Natural killer cell (primary cell): Measurements from ENCODE around the gene CAND2. TPM values are rescaled to one million over a fixed set of nuclear protein-coding genes. Genes with fewer than 3 reads are reported as not detected.
"Not testable (repeated sequence)": the region's sequence is repeated elsewhere in the genome, so short reads cannot be mapped to it uniquely, and the experiment has no call there.

Experiments
- ATAC-seq, 3 donors: fragments of 150-1000 bp in 2 of 3; fragments of 200-7000 bp in 1 of 3; cut with Tn5 transposase; 1 replicate in 1 of 3; 2 replicates in 2 of 3; pipeline ENCODE4 v1.10.0; 2021; ENCODE audit warnings: mild to moderate bottlenecking in 2 of 3, moderate library complexity in 2 of 3
- DNase-seq, 2 donors: peaks; one replicate each; pipeline versions ENCODE4 v3.0.0 to v3.0.0-alpha.2; 2013 to 2021; ENCODE audit warnings: mixed read lengths in 1 of 2
- H3K27ac ChIP-seq: one replicate; pipeline ENCODE4 v1.5.1; 2013; ENCODE audit warnings: mild to moderate bottlenecking, low read length
- H3K27me3 ChIP-seq: one replicate; pipeline ENCODE4 v1.6.1; 2013; ENCODE audit warnings: low read length; ENCODE audit not compliant: control insufficient read depth, insufficient read depth
- H3K36me3 ChIP-seq: one replicate; pipeline ENCODE4 v1.6.1; 2013; ENCODE audit warnings: low read length; ENCODE audit not compliant: control insufficient read depth, insufficient read depth
- H3K4me1 ChIP-seq: one replicate; pipeline ENCODE4 v1.6.1; 2013; ENCODE audit warnings: low read length; ENCODE audit not compliant: control insufficient read depth, insufficient read depth
- H3K4me3 ChIP-seq: one replicate; pipeline ENCODE4 v1.5.1; 2013; ENCODE audit warnings: low read length
- H3K9me3 ChIP-seq: one replicate; pipeline ENCODE4 v1.6.1; 2013; ENCODE audit warnings: low read length; ENCODE audit not compliant: control insufficient read depth, insufficient read depth
- H3K27ac Mint-ChIP-seq, 2 donors: one replicate each; pipeline ENCODE4 v1.8.0; 2022; ENCODE audit warnings: mild to moderate bottlenecking in 2 of 2, mixed read lengths in 2 of 2, moderate library complexity in 1 of 2
- H3K27me3 Mint-ChIP-seq, 2 donors: one replicate each; pipeline ENCODE4 v1.8.0; 2022; ENCODE audit warnings: low read depth in 2 of 2, mixed read lengths in 2 of 2
- H3K36me3 Mint-ChIP-seq: one replicate; pipeline ENCODE4 v1.8.0; 2022; ENCODE audit warnings: mixed read lengths
- H3K4me1 Mint-ChIP-seq, 2 donors: one replicate each; pipeline ENCODE4 v1.8.0; 2022; ENCODE audit warnings: mixed read lengths in 2 of 2
- H3K4me3 Mint-ChIP-seq: one replicate; pipeline ENCODE4 v1.8.0; 2022; ENCODE audit warnings: mild to moderate bottlenecking, moderate library complexity, mixed read lengths
- H3K9me3 Mint-ChIP-seq, 2 donors: one replicate each; pipeline ENCODE4 v1.8.0; 2022; ENCODE audit warnings: mixed read lengths in 2 of 2
- WGBS: methylation state at CpG from one replicate; pipeline ENCODE4 v1.1.7; 2013; ENCODE audit warnings: missing lambda C conversion rate; ENCODE audit not compliant: insufficient coverage; 5-methylcytosine and 5-hydroxymethylcytosine counted together
- intact Hi-C: fragments of 100-400 bp; cut with micrococcal nuclease; formaldehyde crosslinking; loops from one replicate; pipeline ENCODE4 v1.14.2; 2022
- total RNA-seq, 4 donors: library from RNA; stranded (reverse); fragments of 120-200 nt in 1 of 4; gene quantifications; one replicate each; pipeline versions ENCODE4 v1.2.3 to v1.2.4, GENCODE V29; 2013 to 2022
- TF ChIP-seq, protein P1 (sequence below): fragments of 200-600 bp; IDR thresholded peaks from one replicate; pipeline ENCODE4 v1.8.0; 2022; ENCODE audit warnings: antibody characterized with exemption

The CAND2 gene
- total RNA-seq, 3 donors from 2014 or later (not counting 1 experiment from before 2014, with no cell fraction given), result 0.52 to 1.3 (median 1.2) TPM

DNA sequence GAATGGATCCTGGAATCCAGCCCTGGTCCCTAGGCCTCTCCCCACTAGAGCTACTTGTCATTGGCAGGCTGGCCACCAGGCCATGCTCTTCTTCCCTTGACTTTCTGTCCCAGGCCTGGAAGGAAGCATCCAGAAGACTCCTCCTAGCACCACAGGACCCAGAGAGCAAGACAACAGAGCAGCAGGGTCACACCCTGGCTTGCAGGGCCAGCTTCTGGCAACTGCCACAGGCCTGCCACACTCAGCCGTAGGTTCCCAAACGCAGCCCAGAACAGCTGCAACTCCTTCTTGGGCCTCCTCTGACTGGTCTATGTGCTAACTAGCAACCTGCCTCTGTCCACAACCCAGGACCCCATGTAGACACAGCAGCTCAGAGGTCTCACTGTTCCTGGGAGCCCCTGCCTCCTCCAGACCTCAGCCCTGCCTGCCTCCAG lies 81.7 kb downstream of the CAND2 start:
- no peak for ATAC-seq
- H3K4me1 Mint-ChIP-seq, result no peaks in the 10 kb centered on the region
- H3K36me3 ChIP-seq, result no peaks in the 10 kb centered on the region
- no peaks in the 10 kb centered on the region for H3K9me3 ChIP-seq
- no peak overlapping the region for H3K4me3 Mint-ChIP-seq
- no peak overlapping the region for H3K27ac Mint-ChIP-seq
- DNase-seq, result no peak
- no peak overlapping the region for H3K27ac ChIP-seq
- intact Hi-C loops, result no loop called here
- H3K27me3 ChIP-seq, result no peaks in the 10 kb centered on the region
- H3K36me3 Mint-ChIP-seq, result no peaks in the 10 kb centered on the region
- peaks cover 0 to 12% of the 10 kb centered on the region in 2 donors for H3K27me3 Mint-ChIP-seq
- no peaks in the 10 kb centered on the region for H3K9me3 Mint-ChIP-seq
- 95% methylated on average over 2 of the region's 2 CpGs for WGBS
- H3K4me1 ChIP-seq, result peaks cover 6% of the 10 kb centered on the region
- TF ChIP-seq, protein P1, sequence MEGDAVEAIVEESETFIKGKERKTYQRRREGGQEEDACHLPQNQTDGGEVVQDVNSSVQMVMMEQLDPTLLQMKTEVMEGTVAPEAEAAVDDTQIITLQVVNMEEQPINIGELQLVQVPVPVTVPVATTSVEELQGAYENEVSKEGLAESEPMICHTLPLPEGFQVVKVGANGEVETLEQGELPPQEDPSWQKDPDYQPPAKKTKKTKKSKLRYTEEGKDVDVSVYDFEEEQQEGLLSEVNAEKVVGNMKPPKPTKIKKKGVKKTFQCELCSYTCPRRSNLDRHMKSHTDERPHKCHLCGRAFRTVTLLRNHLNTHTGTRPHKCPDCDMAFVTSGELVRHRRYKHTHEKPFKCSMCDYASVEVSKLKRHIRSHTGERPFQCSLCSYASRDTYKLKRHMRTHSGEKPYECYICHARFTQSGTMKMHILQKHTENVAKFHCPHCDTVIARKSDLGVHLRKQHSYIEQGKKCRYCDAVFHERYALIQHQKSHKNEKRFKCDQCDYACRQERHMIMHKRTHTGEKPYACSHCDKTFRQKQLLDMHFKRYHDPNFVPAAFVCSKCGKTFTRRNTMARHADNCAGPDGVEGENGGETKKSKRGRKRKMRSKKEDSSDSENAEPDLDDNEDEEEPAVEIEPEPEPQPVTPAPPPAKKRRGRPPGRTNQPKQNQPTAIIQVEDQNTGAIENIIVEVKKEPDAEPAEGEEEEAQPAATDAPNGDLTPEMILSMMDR, result no peak
- no peak overlapping the region for H3K4me3 ChIP-seq

DNA sequence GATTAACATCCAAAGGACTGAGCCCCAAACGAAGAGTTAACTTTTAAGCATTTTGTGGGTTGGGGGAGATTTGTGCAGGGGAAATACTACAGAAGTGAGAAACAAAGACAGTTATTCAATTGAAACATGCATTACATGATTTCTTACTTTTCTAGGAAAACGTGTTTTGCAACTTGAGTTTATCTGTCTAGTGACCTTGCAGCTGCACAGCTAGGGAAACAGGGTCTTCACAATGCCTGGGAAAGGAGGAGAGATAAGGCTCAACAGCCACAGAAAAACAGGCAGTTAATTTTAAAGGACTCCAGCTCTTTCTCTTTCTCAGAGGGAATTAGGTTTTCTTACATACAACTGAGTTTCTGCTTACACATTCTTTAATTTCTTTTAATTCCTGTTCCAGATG lies 82.3 kb downstream of the CAND2 start:
- H3K27ac ChIP-seq, intact Hi-C loops, H3K27me3 ChIP-seq, H3K4me3 ChIP-seq, DNase-seq, H3K4me1 Mint-ChIP-seq, H3K9me3 Mint-ChIP-seq, H3K36me3 ChIP-seq, H3K36me3 Mint-ChIP-seq, H3K9me3 ChIP-seq, H3K4me1 ChIP-seq, ATAC-seq, H3K4me3 Mint-ChIP-seq, H3K27ac Mint-ChIP-seq: not testable (repeated sequence)
- H3K27me3 Mint-ChIP-seq, result peaks cover 0 to 12% of the 10 kb centered on the region in 2 donors
- 54% methylated on average over 2 of the region's 2 CpGs for WGBS

DNA sequence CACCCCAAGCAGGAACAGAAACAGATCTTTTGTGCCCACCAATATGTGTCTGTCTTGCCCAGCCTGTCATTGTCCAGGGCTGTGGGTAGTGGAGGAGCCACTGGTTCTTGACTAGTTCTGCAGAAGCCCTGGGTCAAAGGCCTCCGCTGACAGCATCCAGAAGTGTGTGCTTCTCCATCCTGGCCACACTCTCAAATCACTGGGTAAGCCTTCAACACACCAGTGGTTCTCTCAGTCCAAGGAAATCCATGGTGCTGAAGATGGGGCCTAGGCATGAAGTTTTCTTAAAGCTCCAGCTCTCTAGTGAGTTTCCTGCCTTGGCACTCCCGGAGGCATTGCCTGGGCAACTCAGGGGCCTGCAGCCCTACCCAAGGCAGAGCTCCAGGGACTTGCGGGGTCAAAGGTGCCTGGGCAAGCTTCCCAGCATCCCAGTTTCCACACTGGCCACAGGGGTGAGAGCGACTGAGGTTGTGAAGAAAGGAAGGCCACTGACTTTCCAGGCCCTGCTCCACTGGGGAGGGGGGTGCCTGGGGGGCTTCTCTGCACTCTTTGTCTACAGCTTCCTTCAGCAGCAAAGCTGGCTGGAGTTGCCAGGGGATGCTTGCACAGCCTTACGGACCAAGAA lies 82.8 kb downstream of the CAND2 start:
- Histone ChIP-seq H3K27ac (no peak overlapping the region), H3K4me3 (no peak overlapping the region), H3K9me3 (no peaks in the 10 kb centered on the region), H3K27me3 (no peaks in the 10 kb centered on the region), H3K36me3 (no peaks in the 10 kb centered on the region), H3K4me1 (peaks cover 6% of the 10 kb centered on the region)
- TF ChIP-seq, protein P1, result no peak
- no peak for ATAC-seq
- H3K4me3 Mint-ChIP-seq, result no peak overlapping the region
- H3K27me3 Mint-ChIP-seq, result peaks cover 2 to 12% of the 10 kb centered on the region in 2 donors
- H3K4me1 Mint-ChIP-seq, result no peaks in the 10 kb centered on the region
- intact Hi-C loops, result no loop called here
- DNase-seq, result no peak
- no peak overlapping the region for H3K27ac Mint-ChIP-seq
- 94% methylated on average over 5 of the region's 5 CpGs for WGBS
- H3K36me3 Mint-ChIP-seq, result no peaks in the 10 kb centered on the region
- H3K9me3 Mint-ChIP-seq, result no peaks in the 10 kb centered on the region

DNA sequence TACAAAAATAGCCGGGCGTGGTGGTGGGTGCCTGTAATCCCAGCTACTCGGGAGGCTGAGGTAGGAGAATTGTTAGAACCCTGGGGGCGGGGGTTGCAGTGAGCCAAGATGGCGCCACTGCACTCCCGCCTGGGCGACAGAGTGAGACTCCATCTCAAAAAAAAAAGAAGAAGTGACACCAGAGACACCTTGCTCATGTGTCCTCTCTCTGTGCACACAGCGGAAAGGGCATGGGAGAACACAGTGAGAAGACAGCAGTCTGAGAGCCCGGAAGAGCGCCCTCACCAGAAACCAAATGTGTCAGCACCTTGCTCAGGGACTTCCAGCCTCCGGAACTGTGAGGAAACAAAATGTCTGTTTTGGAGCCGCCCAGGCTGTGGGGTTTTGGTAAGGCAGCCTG lies 85.4 kb downstream of the CAND2 start:
- peaks cover 15% of the 10 kb centered on the region for H3K4me1 ChIP-seq
- intact Hi-C loops, H3K36me3 Mint-ChIP-seq, H3K9me3 Mint-ChIP-seq, ATAC-seq, H3K36me3 ChIP-seq, H3K27ac Mint-ChIP-seq, H3K9me3 ChIP-seq, DNase-seq, H3K27ac ChIP-seq, H3K27me3 ChIP-seq, H3K4me3 Mint-ChIP-seq, H3K4me3 ChIP-seq: not testable (repeated sequence)
- peaks cover 12% of the 10 kb centered on the region in 2 donors for H3K4me1 Mint-ChIP-seq
- WGBS, result 82% methylated on average over 12 of the region's 12 CpGs
- peaks cover 14 to 19% of the 10 kb centered on the region in 2 donors for H3K27me3 Mint-ChIP-seq
